GM18499 (cell line): Measurements from ENCODE around the gene SLC35A5.

Source experiments
- ATAC-seq: cut with Tn5 transposase; IDR thresholded peaks from one replicate; pipeline ENCODE4 v1.9.1; 2021; ENCODE audit warnings: moderate number of reproducible peaks; ENCODE audit not compliant: insufficient read depth, unreplicated experiment

The SLC35A5 gene

DNA sequence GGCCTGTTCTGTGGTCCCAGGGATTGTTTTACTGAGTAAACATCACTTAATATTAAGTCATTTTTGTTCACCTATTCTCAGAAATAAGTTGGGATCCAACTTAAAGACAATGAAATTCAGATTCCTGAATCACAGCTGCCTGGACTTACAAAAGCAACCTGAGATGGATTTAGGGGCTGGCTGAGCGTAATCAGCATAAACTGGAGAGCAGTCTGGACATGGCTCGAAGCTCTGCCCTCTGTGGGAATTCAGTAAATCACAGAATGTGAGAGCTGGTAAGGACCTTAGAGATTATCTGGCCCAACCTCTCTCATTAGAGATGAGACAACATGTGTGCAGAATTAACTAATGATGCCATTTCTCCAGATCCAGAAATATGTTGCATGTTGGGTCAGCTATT, 55.4 kb downstream of the SLC35A5 start:
- ATAC-seq: no peak

DNA sequence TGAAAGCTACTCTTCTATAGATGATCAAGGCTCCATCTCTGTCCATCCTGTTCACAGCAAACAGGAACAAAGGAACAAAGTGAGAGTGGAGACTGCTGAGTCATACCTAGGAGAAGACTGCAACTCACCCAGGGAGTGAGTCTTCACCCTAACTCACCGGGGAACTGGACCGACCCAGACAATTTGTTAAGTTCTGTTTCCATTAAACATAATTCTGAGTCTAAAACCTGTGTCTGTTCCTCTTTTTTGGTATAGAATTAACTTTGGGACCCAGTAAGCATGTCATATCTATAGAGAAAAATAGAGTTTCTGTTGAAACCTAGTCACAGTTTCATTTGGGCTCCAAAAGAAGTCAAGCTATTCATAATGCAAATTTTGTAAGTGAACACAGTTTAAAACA, 57.5 kb downstream of the SLC35A5 start:
- peak; percentile 66 for ATAC-seq

DNA sequence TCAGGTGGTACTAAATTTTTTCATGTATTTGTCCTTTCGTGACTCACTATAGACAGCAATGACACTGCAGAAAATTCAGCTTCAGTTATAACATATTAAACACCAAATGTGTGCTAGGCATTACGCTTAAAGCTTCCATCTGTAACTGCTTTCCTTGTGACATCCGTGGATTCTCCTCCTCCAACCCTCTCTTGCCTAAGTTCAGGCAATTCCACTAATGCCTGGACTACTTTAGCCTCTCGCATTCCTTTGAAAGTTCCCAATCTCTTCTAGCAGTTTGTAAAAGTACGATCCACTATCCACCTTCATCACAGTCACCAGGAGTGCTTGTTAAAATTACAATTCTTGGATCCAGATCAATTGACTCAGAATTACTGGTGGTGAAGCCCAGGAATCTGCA, 61.4 kb downstream of the SLC35A5 start:
- no peak for ATAC-seq

- ATAC-seq: no peak
Measured at GRCh38 chr3:112623717-112624116, 61.9 kb downstream of the SLC35A5 start.

DNA sequence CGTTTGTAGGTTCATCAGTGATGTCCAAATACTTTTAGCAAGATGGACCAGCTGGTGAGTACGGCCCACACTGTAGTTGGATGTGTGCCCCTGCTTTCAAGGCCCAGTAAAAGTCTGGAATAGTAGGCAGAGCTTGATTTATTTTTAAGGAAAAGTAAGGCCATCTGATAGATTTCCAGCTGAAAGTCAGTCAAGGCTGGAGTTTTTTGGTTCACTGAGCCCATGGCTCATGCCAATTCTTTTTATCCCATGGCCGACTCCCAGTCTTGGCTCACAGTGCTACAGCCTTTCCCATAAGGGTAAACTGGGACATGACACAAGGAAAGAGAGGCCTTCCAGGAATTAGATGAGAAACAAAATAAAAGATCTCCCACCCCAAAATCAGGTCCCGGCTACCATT, 65.6 kb downstream of the SLC35A5 start:
- ATAC-seq: no peak

DNA sequence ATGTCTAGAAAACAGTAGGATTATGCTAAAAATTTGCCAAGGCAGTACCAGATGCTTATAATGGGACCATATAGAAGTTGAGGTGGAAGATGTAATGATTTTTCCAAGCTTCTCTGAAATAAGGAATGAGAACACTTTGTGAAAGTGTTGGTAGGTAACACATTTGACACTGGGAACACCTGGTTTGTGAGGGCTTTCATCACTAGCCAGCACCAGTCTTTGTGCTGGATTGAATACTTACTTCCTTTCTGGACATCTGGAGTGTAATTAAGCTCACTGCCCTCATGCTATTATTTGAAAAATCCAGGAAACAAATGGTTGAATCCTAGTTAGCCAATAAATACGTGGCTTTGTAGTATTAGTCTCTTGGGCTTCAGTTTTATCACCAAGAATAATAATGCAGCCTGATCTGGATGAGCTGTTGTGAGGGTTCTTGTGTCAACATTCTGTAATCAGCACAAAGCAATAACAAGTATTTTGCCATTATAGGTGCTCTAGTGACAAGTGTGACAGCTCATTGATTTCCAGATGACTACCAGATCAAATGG, 66.1 kb downstream of the SLC35A5 start:
- no peak for ATAC-seq

DNA sequence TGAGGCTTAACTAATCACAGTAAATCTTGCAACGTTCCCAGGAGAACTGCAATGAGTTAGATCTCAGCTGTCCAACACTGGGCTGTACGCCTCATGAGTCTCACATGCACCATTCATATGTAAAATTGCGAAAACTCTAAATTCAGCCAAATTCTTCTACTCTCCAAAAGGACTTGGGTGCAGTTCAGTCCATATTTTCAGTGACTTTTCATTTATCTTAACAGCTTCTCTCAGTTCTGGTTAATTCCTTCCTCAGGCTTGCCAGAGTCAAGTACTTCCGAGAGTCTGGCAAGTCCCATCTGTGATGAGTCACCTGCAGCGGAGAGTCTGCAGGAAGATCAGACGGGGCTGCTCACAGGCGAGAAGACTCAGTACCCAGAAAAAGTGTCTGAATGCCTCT, 67.6 kb downstream of the SLC35A5 start:
- ATAC-seq: no peak

- ATAC-seq: no peak
Measured at GRCh38 chr3:112631257-112631656, 69.4 kb downstream of the SLC35A5 start.

GRCh38 chr3:112632596-112632995, 70.8 kb downstream of the SLC35A5 start:
- no peak for ATAC-seq

GRCh38 chr3:112633191-112633590, 71.3 kb downstream of the SLC35A5 start:
- ATAC-seq: no peak

DNA sequence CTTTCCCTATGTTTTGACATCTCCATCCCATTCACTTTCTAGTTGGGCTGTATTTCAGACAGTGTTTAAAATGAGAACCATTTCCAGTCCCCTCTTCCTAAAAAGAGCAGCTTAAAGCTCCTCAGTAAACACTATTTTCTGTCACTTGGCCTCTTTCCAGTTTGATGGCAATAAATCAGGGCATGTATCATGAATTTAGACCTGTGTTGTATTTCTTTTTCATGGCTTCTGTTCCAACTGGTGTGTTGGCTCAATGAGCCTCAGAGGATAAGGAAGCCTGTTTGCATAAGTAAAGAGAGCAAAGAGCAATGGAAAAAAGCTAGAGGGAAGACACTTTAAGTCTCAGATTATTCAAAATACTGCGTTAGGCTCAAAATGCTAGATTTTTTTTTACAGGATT, 71.9 kb downstream of the SLC35A5 start:
- no peak for ATAC-seq

- ATAC-seq: no peak
Measured at GRCh38 chr3:112634786-112635541, 73.1 kb downstream of the SLC35A5 start.
